ELR (cell line): ENCODE measurements around the gene KCNN3.

Source experiments
- DNase-seq: peaks from one replicate; pipeline ENCODE4 v3.0.0-alpha.2; 2015; ENCODE audit warnings: low read depth

KCNN3 gene

DNA sequence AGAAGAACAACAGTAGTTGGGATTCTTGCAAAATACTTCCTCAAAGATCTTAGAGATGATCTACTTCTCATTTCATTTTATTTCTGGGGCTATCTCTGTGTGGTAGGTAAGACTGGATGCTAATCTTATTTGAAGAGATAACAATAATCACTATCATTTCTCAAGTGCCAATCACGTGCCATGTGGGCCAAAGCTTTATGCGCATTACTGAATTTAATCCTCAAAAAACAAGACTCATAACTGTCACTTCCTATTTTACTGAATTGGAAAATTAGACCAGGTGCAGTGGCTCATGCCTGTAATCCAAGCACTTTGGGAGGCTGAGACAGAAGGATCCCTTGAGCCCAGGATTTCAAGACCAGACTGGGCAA is 121.7 kb downstream of the KCNN3 start:
- DNase-seq, result no peak

DNA sequence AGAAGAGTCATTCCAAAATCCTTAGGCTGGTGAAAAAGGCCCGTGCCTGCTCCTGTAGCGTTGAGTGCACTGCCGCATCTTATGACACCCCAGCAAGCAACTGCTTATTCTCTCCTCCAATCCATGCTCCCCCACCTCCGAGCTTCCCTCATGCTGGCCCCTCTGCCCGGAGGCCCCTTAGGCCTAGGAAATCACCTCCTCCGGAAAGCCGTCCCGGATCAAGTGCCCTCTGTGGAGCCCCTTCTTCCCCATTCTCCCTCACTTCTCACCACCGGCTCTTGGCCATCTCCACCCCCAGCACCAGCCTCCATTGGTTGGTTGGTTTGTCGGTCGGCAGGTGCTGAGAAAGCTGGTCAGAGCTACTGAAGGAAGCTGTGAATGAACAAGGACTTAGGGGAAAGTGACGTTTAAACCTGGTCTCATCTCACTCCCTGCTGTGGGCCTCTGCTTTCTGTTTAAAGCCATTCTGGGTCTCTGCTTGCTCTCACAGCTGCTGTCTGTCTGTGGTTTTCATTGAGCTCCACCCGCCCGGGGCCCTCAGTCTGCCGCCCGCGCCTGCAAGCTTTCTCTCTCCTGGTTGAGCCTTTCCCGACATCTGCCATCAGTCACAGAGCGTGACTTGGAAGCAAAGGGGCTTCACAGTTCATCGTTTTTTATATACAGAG is 122.2 kb downstream of the KCNN3 start:
- no peak for DNase-seq

DNA sequence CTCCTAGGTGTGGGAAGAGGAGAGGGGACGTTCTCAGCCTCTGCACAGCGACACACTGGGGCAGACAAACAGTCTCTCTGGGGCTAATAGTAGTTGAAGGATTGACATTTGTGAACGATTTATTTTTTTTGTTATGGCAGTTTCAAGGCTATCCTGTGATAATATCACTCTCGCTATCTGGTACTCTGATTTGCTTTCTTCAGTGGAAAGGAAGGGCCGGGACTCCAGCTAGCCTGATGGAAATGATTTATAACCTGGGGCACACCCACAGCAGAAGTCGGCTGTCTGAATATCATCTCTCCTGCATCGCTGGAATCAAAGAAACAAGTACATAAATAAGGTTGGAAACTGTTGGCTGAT is 122.7 kb downstream of the KCNN3 start:
- no peak for DNase-seq

DNA sequence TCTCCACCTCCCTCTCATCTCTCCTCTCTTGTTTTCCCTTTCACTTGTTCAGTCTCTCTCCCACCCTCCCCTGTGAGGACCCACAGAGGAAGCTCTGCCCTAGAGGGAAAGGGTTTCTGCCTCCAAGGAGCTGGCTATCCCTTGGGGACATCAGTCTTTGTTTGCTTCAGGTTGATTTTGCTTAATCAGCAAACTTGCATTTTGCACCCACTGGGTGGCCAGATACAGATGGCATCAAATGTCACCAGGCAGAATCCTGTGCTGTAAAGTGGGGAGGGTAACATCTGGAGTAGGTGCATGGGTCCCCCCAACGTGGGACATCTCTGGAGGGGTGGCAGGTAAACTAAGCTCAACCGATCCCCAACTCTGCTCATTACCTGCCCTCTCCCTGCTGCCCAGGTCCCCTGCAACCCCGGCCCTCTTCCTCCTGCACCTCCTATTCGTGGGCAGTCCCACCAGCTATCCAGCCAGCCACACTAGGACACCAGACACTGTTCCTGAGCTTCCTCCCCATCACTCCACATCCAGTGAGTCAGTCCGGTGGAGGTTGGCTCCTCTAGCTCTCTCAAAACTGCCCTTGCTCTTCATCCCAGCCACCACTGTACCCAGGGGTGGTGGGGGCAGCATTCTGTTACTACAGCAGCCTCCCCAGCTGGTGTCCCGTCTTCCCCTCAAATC is 123.3 kb downstream of the KCNN3 start:
- no peak for DNase-seq

- DNase-seq, result no peak
Measured at GRCh38 chr1:154745750-154746425, 124.2 kb downstream of the KCNN3 start.

- no peak for DNase-seq
Measured at GRCh38 chr1:154745286-154745731, 124.8 kb downstream of the KCNN3 start.

- DNase-seq, result no peak
Measured at GRCh38 chr1:154744352-154745035, 125.6 kb downstream of the KCNN3 start.

GRCh38 chr1:154743526-154744036 is 126.5 kb downstream of the KCNN3 start:
- no peak for DNase-seq

DNA sequence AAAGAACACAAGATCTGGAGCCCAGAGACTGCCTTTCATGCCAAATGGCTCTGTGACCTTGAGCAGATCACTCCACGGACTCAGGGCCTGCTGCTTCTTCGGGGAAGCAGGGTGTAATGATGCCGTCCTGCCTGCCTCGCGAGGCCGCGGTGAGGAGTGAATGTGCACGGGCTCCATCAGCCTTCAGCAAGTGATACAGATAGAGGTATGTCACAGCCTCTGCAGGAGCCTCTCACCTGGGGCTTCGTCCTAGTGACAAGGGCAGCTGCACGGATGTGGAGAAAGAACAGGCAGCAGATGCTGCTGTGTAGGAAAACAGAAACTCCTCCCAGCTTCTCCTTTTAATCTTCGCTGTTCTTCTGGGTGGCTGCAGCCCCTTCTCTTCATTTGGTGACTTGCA is 127.5 kb downstream of the KCNN3 start:
- no peak for DNase-seq

DNA sequence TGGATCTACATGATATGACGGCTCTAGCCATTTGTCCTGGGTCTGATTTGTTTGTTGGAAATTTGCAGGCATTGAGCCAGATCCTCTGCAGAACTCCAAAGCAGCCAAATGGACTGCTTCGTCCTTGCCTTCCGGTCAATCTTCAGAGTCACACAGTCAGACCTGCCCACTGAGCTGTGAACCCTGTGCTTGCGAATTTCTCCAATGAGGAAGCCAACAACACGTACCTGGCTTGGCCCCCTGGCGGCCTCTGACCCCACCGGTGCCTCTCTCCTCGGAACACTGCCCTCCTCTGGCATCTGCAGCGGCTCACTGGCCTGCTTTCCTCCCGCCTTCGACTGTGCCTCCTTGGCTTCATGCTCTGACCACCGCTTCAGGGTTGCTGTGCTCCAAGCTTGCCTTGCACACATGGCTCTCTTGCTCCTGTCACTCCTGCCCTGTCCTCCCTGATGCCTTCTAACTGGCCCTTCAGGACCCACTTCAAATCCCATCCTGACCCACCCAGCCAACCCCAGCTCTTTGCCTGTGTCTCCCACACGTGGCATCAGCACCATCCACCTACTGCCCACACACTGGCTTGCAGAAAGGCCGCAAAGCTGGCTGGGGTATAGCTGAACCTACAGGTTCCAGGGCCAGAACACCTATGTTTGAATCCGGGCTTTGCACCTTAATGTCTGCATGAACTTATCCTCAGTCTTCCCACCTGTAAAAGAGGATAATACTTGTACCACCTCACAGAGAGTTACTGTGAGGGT is 128.2 kb downstream of the KCNN3 start:
- no peak for DNase-seq

- peak; percentile 17 for DNase-seq
Measured at GRCh38 chr1:154741327-154741726, 128.8 kb downstream of the KCNN3 start.

DNA sequence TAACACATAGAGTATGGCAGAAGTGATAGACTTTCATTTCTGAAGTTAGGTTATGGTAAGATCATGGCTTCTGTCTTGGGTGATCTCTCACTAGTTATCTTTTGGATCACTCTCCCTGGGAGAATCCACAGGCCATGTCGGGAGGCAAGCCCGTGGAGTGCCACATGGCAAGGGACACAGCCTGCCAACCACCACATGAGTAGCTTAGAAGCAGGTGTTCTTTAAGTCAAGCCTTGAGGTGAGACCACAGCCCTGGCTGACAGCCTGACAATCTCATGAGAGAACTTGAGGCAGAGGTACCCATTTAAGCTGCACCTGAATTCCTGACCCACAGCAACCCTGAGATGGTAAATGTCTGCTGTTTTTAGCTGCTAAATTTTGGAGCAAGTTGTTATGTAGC is 130.4 kb downstream of the KCNN3 start:
- no peak for DNase-seq

DNA sequence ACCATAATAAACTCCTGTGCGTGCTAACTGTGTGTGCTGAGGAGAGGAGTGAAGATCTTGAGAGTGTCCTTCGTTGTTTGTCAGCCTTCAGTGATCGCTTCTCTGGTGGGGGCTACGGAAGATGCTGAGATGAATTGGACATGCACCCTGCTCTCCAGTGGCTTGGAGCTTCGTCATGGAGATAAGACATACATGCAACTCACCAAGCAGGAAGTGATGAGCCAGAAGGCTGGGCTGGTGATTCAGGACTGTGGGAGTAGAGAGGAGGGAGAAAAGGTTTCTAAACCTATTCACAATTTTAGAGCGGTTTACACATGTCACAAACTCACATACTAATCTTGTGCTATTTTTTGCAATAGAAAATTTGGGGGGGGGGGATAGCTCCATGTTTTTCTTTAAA is 133.2 kb downstream of the KCNN3 start:
- DNase-seq, result peak; percentile 74

DNA sequence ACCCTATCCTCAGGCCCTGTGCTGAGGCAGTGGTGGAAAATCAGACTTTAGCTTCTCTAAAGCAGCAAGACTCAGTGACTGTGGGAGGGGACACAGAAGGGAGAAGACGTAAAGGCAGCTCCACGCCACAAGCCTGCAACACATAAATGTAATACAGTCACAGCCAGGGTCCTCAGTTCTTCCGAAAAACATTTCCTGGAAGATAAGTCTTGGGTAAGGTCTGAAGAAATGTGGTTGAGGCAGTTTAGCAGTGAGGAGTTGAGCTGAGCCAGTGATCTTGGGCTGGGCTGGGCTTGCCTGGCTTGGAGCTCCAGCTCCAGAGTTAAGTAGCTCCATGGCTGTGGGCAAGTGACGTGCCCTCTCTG is 134.3 kb downstream of the KCNN3 start:
- no peak for DNase-seq

GRCh38 chr1:154735061-154735803 is 134.8 kb downstream of the KCNN3 start:
- no peak for DNase-seq

DNA sequence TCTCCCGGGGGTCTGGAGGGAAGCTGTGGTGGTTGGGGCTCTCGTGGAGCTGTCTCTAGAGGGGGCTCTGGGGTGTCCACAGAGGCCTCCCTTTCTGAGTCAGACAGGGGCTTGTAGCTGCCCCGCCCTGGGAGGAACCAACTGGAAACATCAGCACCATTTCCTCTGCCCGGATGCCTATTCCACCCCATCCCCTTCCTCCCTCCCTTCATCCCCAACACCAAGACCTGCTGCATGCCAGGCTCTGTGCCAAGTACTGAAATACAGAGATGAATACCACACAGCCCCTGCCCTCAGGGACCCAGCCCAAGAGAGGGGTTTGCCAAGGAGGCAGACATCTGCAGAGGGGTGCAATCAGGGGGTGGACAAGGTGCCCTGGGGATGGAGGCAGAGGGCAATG is 136.5 kb downstream of the KCNN3 start:
- DNase-seq, result no peak

GRCh38 chr1:154730986-154731489 is 139.0 kb downstream of the KCNN3 start:
- DNase-seq, result no peak

DNA sequence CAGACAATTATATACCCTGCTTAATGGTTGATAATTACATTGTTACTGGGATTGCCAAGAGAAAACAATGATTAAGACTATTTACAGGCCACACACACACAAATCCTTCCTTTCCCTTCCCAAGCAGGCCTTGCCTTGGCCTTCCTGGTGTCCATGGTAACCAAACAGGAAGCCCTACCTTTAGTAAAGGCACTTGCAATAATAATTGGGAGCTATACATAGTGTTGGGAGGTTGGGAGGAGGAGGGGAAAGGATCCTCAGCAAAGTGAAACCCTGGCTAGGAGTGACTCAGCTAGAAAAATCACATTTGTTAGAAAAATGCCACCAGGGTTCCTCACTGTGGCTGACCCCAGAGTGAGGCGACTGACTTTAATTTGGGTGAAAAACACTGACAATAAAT is 139.8 kb downstream of the KCNN3 start:
- peak; percentile 38 for DNase-seq

GRCh38 chr1:154729577-154729976 is 140.5 kb downstream of the KCNN3 start:
- DNase-seq, result no peak

GRCh38 chr1:154729031-154729442 is 141.0 kb downstream of the KCNN3 start:
- DNase-seq, result peak; percentile 35
